ENCODE results near the gene COL9A3.

DNA sequence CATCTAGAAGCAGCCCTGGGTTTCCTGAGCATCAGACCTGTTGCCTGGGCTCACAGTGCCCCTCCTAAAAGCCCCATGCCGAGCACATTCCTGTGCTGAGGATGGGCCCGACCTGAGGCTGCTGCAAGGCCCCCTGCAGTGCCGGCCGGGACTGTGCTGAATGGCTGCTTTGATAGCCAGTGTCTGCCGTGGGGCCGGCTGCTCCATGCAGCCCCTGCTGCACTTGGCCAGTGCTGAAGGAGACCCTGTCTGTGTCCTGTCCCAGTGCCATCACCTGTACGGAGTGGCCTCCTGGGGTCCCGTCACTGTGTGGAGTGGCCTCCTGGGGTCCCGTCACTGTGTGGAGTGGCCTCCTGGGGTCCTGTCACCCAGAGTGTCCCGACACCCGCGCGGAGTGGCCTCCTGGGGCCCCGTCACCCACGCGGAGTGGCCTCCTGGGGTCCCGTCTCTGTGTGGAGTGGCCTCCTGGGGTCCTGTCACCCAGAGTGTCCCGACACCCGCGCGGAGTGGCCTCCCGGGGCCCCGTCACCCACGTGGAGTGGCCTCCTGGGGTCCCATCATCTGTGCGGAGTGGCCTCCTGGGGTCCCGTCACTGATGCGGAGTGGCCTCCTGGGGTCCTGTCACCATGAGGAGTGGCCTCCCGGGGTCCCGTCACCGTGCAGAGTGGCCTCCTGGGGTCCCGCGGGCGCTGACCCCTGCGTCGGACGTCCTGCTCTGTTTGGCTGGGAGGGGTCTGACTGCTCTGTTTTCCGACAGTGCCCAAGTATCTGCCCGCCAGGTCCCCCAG is 7.0 kb downstream of the COL9A3 start:
- no peak for TF ChIP-seq POLR2A (IDR thresholded peaks at IDR 0.05)
- TF ChIP-seq, protein P1, sequence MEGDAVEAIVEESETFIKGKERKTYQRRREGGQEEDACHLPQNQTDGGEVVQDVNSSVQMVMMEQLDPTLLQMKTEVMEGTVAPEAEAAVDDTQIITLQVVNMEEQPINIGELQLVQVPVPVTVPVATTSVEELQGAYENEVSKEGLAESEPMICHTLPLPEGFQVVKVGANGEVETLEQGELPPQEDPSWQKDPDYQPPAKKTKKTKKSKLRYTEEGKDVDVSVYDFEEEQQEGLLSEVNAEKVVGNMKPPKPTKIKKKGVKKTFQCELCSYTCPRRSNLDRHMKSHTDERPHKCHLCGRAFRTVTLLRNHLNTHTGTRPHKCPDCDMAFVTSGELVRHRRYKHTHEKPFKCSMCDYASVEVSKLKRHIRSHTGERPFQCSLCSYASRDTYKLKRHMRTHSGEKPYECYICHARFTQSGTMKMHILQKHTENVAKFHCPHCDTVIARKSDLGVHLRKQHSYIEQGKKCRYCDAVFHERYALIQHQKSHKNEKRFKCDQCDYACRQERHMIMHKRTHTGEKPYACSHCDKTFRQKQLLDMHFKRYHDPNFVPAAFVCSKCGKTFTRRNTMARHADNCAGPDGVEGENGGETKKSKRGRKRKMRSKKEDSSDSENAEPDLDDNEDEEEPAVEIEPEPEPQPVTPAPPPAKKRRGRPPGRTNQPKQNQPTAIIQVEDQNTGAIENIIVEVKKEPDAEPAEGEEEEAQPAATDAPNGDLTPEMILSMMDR (IDR thresholded peaks at IDR 0.05): no peak
